K562 (cell line): ENCODE data around the gene DUSP9. TPM values are rescaled to one million over a fixed set of nuclear protein-coding genes. Genes with fewer than 3 reads are reported as not detected.

Experiments used
- RERE ChIP-seq: sonication (generic); formaldehyde crosslinking; IDR thresholded peaks from 2 replicates; pipeline ENCODE4 v1.8.0; 2023; ENCODE audit warnings: missing genetic modification reagents, mild to moderate bottlenecking, borderline replicate concordance
- TSC22D4 ChIP-seq: fragments of 450-650 bp; IDR thresholded peaks from 2 replicates; pipeline ENCODE4 v1.6.1; 2016; ENCODE audit warnings: missing genetic modification characterization, missing biosample characterization, control low read depth
- ZNF197 ChIP-seq: fragments of 200-800 bp; sonication (Bioruptor generic); IDR thresholded peaks from 2 replicates; pipeline ENCODE4 v1.6.1; 2016; ENCODE audit warnings: low read depth, missing genetic modification characterization, missing compliant biosample characterization
- polyA plus RNA-seq, 8 experiments: library from polyadenylated mRNA; depleted of rRNA in 4 of 8; stranded (reverse) in 5 of 8; unstranded in 3 of 8; fragments of >200 nt; fragmentation: Nextera tagmentation in 2 of 8; fragmentation: Illumina TruSeq in 1 of 8; extraction: Ambion mirVana in 2 of 8; extraction: Trizol in 1 of 8; gene quantifications; 2 replicates each; pipeline versions ENCODE4 v1.2.1 to v1.2.3, GENCODE V29; 2011 to 2014; ENCODE audit warnings: inconsistent platforms in 1 of 8, missing spikeins in 1 of 8
- total RNA-seq, 7 experiments: library from RNA; depleted of rRNA in 6 of 7; stranded (reverse); fragments of >200 nt in 6 of 7; fragmentation: Illumina TruSeq in 2 of 7; extraction: Trizol in 2 of 7; gene quantifications; 2 replicates each; pipeline versions ENCODE4 v1.2.1 to v1.2.3, GENCODE V29; 2011 to 2021; ENCODE audit warnings: low replicate concordance in 1 of 7
- TF ChIP-seq, protein P1 (sequence below): sonication (generic); formaldehyde crosslinking; IDR thresholded peaks from 2 replicates; pipeline ENCODE4 v1.9.0; 2022; ENCODE audit warnings: mild to moderate bottlenecking, missing genetic modification reagents
- TF ChIP-seq, protein P2 (sequence below), 2 experiments: fragments of 450-650 bp; IDR thresholded peaks; 2 replicates each; pipeline ENCODE4 v1.6.1; 2018; ENCODE audit warnings: mild to moderate bottlenecking in 2 of 2, low read depth in 1 of 2; ENCODE audit not compliant: partially characterized antibody in 2 of 2
- TF ChIP-seq, protein P3 (sequence below): fragments of 250-450 bp; sonication (Bioruptor Pico); IDR thresholded peaks from 2 replicates; pipeline ENCODE4 v1.5.1; 2021; ENCODE audit warnings: mild to moderate bottlenecking

DUSP9 gene
- total and polyA plus RNA-seq, 9 of the 15 experiments (the other 6 are each of a cell fraction or from before 2014, with no cell fraction given) = 0.11 to 14.1 (median 5.5) TPM

DNA sequence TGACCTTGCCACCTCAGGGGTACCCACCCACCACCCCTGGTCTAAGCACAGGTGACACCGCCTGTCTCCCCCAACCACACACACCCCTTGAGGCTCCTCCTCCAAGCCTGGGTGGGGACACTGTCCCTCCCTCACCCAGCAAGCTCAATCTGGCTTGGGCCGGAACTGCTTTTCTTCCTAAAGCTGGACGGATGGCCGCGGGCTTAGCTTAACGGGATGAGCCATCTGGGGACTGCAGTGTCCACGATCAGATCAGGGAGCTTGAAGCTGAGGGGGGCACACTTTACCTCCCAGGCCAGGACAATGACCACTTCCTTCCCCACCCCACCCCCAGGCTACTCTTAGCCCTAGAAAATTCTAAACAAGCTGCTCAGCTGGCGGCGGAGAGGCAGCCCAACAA is 39.7 kb downstream of the DUSP9 start (continued):
- no peak for TF ChIP-seq RERE (CRISPR knock-in tag)
- TF ChIP-seq, protein P1, sequence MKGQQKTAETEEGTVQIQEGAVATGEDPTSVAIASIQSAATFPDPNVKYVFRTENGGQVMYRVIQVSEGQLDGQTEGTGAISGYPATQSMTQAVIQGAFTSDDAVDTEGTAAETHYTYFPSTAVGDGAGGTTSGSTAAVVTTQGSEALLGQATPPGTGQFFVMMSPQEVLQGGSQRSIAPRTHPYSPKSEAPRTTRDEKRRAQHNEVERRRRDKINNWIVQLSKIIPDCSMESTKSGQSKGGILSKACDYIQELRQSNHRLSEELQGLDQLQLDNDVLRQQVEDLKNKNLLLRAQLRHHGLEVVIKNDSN = no peak
- TF ChIP-seq, protein P2, sequence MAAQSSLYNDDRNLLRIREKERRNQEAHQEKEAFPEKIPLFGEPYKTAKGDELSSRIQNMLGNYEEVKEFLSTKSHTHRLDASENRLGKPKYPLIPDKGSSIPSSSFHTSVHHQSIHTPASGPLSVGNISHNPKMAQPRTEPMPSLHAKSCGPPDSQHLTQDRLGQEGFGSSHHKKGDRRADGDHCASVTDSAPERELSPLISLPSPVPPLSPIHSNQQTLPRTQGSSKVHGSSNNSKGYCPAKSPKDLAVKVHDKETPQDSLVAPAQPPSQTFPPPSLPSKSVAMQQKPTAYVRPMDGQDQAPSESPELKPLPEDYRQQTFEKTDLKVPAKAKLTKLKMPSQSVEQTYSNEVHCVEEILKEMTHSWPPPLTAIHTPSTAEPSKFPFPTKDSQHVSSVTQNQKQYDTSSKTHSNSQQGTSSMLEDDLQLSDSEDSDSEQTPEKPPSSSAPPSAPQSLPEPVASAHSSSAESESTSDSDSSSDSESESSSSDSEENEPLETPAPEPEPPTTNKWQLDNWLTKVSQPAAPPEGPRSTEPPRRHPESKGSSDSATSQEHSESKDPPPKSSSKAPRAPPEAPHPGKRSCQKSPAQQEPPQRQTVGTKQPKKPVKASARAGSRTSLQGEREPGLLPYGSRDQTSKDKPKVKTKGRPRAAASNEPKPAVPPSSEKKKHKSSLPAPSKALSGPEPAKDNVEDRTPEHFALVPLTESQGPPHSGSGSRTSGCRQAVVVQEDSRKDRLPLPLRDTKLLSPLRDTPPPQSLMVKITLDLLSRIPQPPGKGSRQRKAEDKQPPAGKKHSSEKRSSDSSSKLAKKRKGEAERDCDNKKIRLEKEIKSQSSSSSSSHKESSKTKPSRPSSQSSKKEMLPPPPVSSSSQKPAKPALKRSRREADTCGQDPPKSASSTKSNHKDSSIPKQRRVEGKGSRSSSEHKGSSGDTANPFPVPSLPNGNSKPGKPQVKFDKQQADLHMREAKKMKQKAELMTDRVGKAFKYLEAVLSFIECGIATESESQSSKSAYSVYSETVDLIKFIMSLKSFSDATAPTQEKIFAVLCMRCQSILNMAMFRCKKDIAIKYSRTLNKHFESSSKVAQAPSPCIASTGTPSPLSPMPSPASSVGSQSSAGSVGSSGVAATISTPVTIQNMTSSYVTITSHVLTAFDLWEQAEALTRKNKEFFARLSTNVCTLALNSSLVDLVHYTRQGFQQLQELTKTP (IDR thresholded peaks at IDR 0.05; ENCODE audit: low read depth in 1 of 2, partially characterized antibody in 2 of 2) = no peak
- TF ChIP-seq TSC22D4 (tag) = no peak
- TF ChIP-seq, protein P3, sequence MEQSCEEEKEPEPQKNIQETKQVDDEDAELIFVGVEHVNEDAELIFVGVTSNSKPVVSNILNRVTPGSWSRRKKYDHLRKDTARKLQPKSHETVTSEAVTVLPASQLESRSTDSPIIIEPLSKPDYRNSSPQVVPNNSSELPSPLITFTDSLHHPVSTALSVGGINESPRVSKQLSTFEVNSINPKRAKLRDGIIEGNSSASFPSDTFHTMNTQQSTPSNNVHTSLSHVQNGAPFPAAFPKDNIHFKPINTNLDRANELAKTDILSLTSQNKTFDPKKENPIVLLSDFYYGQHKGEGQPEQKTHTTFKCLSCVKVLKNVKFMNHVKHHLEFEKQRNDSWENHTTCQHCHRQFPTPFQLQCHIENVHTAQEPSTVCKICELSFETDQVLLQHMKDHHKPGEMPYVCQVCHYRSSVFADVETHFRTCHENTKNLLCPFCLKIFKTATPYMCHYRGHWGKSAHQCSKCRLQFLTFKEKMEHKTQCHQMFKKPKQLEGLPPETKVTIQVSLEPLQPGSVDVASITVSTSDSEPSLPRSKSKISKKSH (CRISPR knock-in tag) = no peak
- TF ChIP-seq ZNF197 (CRISPR knock-in tag) = no peak
